Stimulated activated naive B cell treated with anti-CD40 and anti-IgM and Interleukin-4, amounts not matched to agents 10 μg/mL and 1 μg/mL and 100 μg/mL, for 72 hours (primary cell): ENCODE measurements around the gene FAM89B.

ENCODE experiments used
- ATAC-seq, 2 donors: fragments of 150-1000 bp; cut with Tn5 transposase; replicated peaks; 2 replicates each; pipeline ENCODE4 v1.10.0; 2021; ENCODE audit warnings: moderate library complexity in 1 of 2
- DNase-seq: peaks from one replicate; pipeline ENCODE4 v3.0.0; 2021
- H3K27ac Mint-ChIP-seq: one replicate; pipeline ENCODE4 v1.8.0; 2022; ENCODE audit warnings: mild to moderate bottlenecking, mixed read lengths
- H3K27me3 Mint-ChIP-seq, 2 donors: one replicate each; pipeline ENCODE4 v1.8.0; 2022; ENCODE audit warnings: mixed read lengths in 2 of 2
- H3K36me3 Mint-ChIP-seq, 2 donors: one replicate each; pipeline ENCODE4 v1.8.0; 2022; ENCODE audit warnings: mixed read lengths in 2 of 2, mild to moderate bottlenecking in 1 of 2
- H3K4me1 Mint-ChIP-seq, 2 donors: one replicate each; pipeline ENCODE4 v1.8.0; 2022; ENCODE audit warnings: mixed read lengths in 2 of 2, mild to moderate bottlenecking in 1 of 2
- H3K4me3 Mint-ChIP-seq, 2 donors: one replicate each; pipeline ENCODE4 v1.8.0; 2022; ENCODE audit warnings: mild to moderate bottlenecking in 2 of 2, mixed read lengths in 2 of 2, moderate library complexity in 1 of 2
- H3K9me3 Mint-ChIP-seq, 2 donors: one replicate each; pipeline ENCODE4 v1.8.0; 2022; ENCODE audit warnings: mixed read lengths in 2 of 2, mild to moderate bottlenecking in 1 of 2

The FAM89B gene

GRCh38 chr11:65546217-65546958 is 25.9 kb upstream of the FAM89B start:
- Mint-ChIP-seq H3K4me3 (peak overlapping the region; percentile 80 to 83), H3K4me1 (peaks cover 54 to 72% of the 10 kb centered on the region in 2 donors), H3K27me3 (no peaks in the 10 kb centered on the region), H3K27ac (peak overlapping the region; percentile 92), H3K36me3 (peaks cover 16 to 18% of the 10 kb centered on the region in 2 donors), H3K9me3 (no peaks in the 10 kb centered on the region)
- peak; percentile 95 for DNase-seq
- peak; percentile 88 to 92 for ATAC-seq

GRCh38 chr11:65547446-65548125 is 24.8 kb upstream of the FAM89B start:
- no peaks in the 10 kb centered on the region for H3K27me3 Mint-ChIP-seq
- H3K27ac Mint-ChIP-seq, result peak overlapping the region; percentile 32
- H3K4me3 Mint-ChIP-seq, result peak overlapping the region; percentile 53 to 62
- no peaks in the 10 kb centered on the region for H3K9me3 Mint-ChIP-seq
- H3K36me3 Mint-ChIP-seq, result peaks cover 17 to 20% of the 10 kb centered on the region in 2 donors
- DNase-seq, result no peak
- peaks cover 61 to 72% of the 10 kb centered on the region in 2 donors for H3K4me1 Mint-ChIP-seq
- no peak for ATAC-seq

- Mint-ChIP-seq H3K4me3 (peak overlapping the region; percentile 53 to 62), H3K4me1 (peaks cover 62 to 74% of the 10 kb centered on the region in 2 donors)
Measured at GRCh38 chr11:65548395-65548794, 23.9 kb upstream of the FAM89B start.

GRCh38 chr11:65549096-65549495 is 23.2 kb upstream of the FAM89B start:
- no peaks in the 10 kb centered on the region for H3K27me3 Mint-ChIP-seq
- peak overlapping the region in 1 of 2 donors; percentile 4 for H3K4me3 Mint-ChIP-seq
- peaks cover 58 to 71% of the 10 kb centered on the region in 2 donors for H3K4me1 Mint-ChIP-seq

More at GRCh38 chr11:65548395-65548794, 23.9 kb upstream of the FAM89B start:
- H3K27me3 Mint-ChIP-seq, result no peaks in the 10 kb centered on the region
- ATAC-seq, result no peak
- H3K27ac Mint-ChIP-seq, result peak overlapping the region; percentile 32
- no peaks in the 10 kb centered on the region for H3K9me3 Mint-ChIP-seq
- H3K36me3 Mint-ChIP-seq, result peaks cover 13 to 15% of the 10 kb centered on the region in 2 donors
- DNase-seq, result no peak

GRCh38 chr11:65551572-65552387 is 20.6 kb upstream of the FAM89B start:
- Mint-ChIP-seq H3K27ac (peak overlapping the region; percentile 76), H3K36me3 (peaks cover 7 to 12% of the 10 kb centered on the region in 2 donors), H3K9me3 (no peaks in the 10 kb centered on the region), H3K4me1 (peaks cover 51 to 70% of the 10 kb centered on the region in 2 donors), H3K4me3 (peak overlapping the region in 1 of 2 donors; percentile 5), H3K27me3 (no peaks in the 10 kb centered on the region)
- ATAC-seq, result peak; percentile 80 to 87
- DNase-seq, result peak; percentile 71

More at GRCh38 chr11:65549096-65549495, 23.2 kb upstream of the FAM89B start:
- peaks cover 13% of the 10 kb centered on the region in 2 donors for H3K36me3 Mint-ChIP-seq
- no peak for DNase-seq
- H3K27ac Mint-ChIP-seq, result no peak overlapping the region
- H3K9me3 Mint-ChIP-seq, result no peaks in the 10 kb centered on the region
- no peak for ATAC-seq

GRCh38 chr11:65552388-65552951 is 19.9 kb upstream of the FAM89B start:
- Mint-ChIP-seq H3K27ac (no peak overlapping the region), H3K4me1 (peaks cover 53 to 74% of the 10 kb centered on the region in 2 donors), H3K9me3 (no peaks in the 10 kb centered on the region), H3K36me3 (peaks cover 7 to 12% of the 10 kb centered on the region in 2 donors), H3K27me3 (no peaks in the 10 kb centered on the region), H3K4me3 (peak overlapping the region in 1 of 2 donors; percentile 5)
- DNase-seq, result no peak
- ATAC-seq, result peak; percentile 4

- DNase-seq (no peak), ATAC-seq (peak; percentile 27 to 35)
- Mint-ChIP-seq H3K4me1 (peaks cover 47 to 66% of the 10 kb centered on the region in 2 donors), H3K36me3 (peaks cover 4 to 9% of the 10 kb centered on the region in 2 donors), H3K27me3 (no peaks in the 10 kb centered on the region), H3K4me3 (no peak overlapping the region), H3K27ac (no peak overlapping the region), H3K9me3 (no peaks in the 10 kb centered on the region)
Measured at GRCh38 chr11:65553301-65554001, 18.9 kb upstream of the FAM89B start.

GRCh38 chr11:65554057-65554818 is 18.1 kb upstream of the FAM89B start:
- ATAC-seq (no peak), DNase-seq (no peak)
- Mint-ChIP-seq H3K9me3 (no peaks in the 10 kb centered on the region), H3K27ac (peak overlapping the region; percentile 25), H3K36me3 (peaks cover 4 to 7% of the 10 kb centered on the region in 2 donors), H3K4me3 (no peak overlapping the region), H3K4me1 (peaks cover 41 to 66% of the 10 kb centered on the region in 2 donors), H3K27me3 (no peaks in the 10 kb centered on the region)

GRCh38 chr11:65554842-65555430 is 17.4 kb upstream of the FAM89B start:
- Mint-ChIP-seq H3K27me3 (no peaks in the 10 kb centered on the region), H3K4me1 (peaks cover 44 to 70% of the 10 kb centered on the region in 2 donors), H3K4me3 (no peak overlapping the region), H3K27ac (no peak overlapping the region), H3K9me3 (no peaks in the 10 kb centered on the region), H3K36me3 (peaks cover 2 to 7% of the 10 kb centered on the region in 2 donors)
- ATAC-seq, result no peak
- no peak for DNase-seq

- peaks cover 2 to 7% of the 10 kb centered on the region in 2 donors for H3K36me3 Mint-ChIP-seq
Measured at GRCh38 chr11:65555693-65556231, 16.6 kb upstream of the FAM89B start.

GRCh38 chr11:65556470-65557279 is 15.7 kb upstream of the FAM89B start:
- H3K4me1 Mint-ChIP-seq, result peaks cover 46 to 68% of the 10 kb centered on the region in 2 donors
- H3K27me3 Mint-ChIP-seq, result peaks cover 0 to 4% of the 10 kb centered on the region in 2 donors
- H3K27ac Mint-ChIP-seq, result peak overlapping the region; percentile 75
- DNase-seq (no peak), ATAC-seq (no peak)
- peaks cover 0 to 2% of the 10 kb centered on the region in 2 donors for H3K36me3 Mint-ChIP-seq
- H3K4me3 Mint-ChIP-seq, result peak overlapping the region; percentile 71 to 84
- H3K9me3 Mint-ChIP-seq, result no peaks in the 10 kb centered on the region

More at GRCh38 chr11:65555693-65556231, 16.6 kb upstream of the FAM89B start:
- DNase-seq, result no peak
- peaks cover 0 to 4% of the 10 kb centered on the region in 2 donors for H3K27me3 Mint-ChIP-seq
- H3K27ac Mint-ChIP-seq, result no peak overlapping the region
- H3K4me1 Mint-ChIP-seq, result peaks cover 51 to 77% of the 10 kb centered on the region in 2 donors
- no peak overlapping the region for H3K4me3 Mint-ChIP-seq
- no peak for ATAC-seq
- no peaks in the 10 kb centered on the region for H3K9me3 Mint-ChIP-seq
